HG03097 (cell line): Measurements from ENCODE around the gene IFNE.

Experiments
- ATAC-seq: cut with Tn5 transposase; IDR thresholded peaks from one replicate; pipeline ENCODE4 v1.9.1; 2021; ENCODE audit not compliant: unreplicated experiment, low FRiP score

IFNE gene

GRCh38 chr9:21482213-21482612 is at the start of gene IFNE:
IFNE (minus strand) TSS chr9:21482313; CDS start chr9:21481694, 619 bp downstream.
- no peak for ATAC-seq

DNA sequence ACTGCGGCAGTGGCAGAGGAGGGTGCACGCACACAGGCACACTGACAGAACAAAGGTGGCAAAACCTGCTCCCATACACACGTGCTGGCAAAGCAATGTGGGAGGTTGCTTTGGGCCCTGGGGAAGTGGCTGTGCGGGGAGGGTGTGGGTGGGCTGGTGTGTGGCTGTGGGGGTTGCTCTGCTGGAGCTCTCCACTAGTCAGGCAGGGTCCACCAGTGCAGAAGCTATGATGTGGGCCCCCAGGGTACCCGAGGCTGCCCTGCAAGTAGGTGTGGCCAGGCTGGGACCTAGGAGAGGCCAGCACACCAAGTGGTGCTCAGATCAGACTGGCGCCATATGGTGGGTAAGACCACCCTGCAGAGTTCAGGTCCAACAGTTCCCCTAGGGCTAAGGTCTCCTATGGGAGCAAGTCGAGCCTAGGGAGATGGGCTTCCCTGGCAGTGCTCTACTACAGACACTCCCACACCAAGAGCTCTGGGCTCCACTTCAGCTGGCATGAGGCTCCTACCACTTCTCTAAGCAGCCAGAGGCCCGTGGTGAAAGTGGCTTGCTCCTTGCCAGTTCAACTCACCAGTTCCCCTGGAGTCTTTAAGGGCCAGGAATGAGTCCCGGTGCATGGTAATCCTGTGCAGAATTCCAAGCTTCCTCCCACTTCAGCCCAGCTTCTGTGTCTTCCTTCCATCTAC is 46.2 kb upstream of the IFNE start:
- ATAC-seq, result no peak

DNA sequence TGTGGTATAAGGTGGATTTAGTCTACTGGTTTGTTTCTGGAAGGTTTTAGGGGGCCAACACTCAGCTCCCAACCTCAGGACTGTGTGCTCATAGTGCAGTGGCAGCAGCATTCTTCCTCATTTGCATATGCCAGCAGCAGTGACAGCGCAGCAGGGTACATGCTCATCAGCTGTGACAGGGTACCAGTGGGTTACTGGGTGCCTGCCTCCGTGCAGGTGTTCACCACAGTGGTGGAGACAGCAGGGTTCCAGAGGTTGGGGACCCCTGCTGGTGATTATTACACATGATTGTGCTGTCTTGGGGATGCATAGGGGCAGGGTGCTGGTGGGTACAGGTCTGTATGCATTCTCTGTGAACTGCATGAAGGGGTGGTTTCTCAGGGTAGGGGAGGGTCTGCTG is 45.5 kb upstream of the IFNE start:
- ATAC-seq, result no peak

DNA sequence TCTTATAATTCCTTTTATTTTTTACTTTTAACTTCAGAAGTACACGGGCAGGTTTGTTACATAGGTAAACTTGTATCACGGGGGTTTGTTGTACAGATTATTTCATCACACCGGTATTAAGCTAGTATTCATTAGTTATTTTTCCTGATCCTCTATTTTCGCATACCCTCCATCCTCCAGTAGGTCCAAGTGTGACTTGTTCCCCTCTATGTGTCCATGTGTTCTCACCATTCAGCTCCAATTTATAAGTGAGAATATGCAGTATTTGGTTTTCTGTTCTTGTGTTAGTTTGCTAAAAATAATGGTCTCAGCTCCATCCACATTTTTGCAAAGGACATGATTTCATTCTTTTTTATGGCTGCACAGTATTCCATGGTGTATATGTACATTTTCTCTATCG is 43.1 kb upstream of the IFNE start:
- no peak for ATAC-seq

GRCh38 chr9:21524099-21524830 is 42.2 kb upstream of the IFNE start:
- no peak for ATAC-seq

GRCh38 chr9:21523021-21524014 is 41.2 kb upstream of the IFNE start:
- ATAC-seq, result no peak

DNA sequence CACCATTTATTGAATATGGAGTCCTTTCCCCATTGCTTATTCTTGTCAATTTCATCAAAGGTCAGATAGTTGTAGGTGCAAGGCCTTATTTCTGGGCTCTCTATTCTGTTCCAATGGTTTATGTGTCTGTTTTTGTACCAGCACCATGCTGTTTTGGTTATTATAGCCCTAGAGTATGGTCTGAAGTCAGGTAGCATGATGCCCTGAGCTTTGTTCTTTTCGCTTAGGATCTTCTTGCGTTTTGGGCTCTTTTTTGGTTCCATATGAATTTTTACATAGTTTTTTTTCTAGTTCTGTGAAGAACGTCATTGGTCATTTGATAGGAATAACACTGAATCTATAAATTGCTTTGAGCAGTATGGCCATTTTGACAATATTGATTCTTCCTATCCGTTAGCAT is 40.2 kb upstream of the IFNE start:
- no peak for ATAC-seq

GRCh38 chr9:21521448-21521847 is 39.3 kb upstream of the IFNE start:
- ATAC-seq, result no peak

DNA sequence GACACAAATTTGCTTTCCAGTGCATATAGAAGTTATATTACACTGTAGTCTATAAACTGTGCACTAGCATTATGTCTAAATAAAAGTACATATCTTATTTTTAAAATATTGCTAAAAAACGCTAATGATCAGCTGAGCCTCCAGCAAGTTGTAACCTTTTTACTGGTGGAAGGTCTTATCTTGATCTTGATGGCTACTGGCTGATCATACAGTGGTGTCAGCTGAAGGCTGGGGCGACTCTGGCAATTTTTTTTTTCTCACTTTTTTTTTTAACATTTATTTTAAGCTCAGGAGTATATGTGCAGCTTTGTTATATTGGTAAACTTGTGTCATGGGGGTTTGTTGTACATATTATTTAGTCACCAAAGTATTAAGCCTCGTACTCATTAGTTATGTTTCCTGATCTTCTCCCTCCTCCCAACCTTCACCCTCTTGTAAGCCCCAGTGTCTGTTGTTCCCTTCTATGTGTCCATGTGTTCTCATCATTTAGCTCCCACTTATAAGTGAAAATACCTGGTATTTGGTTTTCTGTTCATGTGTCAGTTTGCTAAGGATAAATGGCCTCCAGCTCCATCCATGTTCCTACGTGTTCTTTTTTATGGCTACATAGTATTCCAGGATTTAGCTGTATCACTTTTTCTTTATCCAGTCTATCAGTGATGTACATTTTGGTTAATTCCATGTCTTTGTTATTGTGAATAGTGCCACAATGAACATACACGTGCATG is 38.6 kb upstream of the IFNE start:
- no peak for ATAC-seq

- no peak for ATAC-seq
Measured at GRCh38 chr9:21519855-21520434, 37.8 kb upstream of the IFNE start.

DNA sequence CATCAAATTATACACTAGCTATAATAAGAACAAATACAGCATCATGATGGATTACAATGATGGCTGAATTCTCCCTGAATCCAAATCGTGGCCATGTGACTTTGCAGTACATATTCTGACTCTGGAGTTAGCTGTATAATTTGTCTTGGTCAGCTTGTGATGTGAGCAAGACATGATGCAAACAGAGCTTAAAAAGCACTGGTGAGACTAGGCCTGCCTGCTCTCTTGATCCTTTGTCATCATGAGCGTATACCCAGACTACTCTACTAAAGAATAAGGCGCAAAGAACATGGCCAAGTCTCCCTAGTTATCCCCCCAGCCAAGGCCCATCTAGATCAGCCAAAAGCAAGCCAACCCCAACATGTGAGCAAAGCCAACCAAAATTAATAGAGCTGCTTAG is 34.7 kb upstream of the IFNE start:
- no peak for ATAC-seq

- ATAC-seq, result no peak
Measured at GRCh38 chr9:21513431-21513830, 31.3 kb upstream of the IFNE start.

DNA sequence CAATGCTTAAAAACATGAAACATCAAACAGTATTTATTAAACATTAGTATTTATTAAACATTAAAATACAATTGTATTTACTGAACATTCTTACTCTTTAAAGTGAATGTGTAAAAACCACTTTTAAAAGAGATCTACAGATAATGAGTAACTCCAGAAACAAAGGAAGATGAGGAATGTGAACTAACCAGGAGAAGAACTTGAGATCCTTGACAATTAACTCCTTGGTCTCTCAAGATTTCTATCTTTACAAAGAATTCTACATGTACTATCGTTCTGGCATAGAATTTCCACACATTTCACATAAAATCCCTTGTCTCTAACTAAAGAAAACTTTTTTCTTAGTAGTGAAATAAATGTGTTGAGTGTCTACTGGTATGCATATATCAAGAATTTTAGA is 28.7 kb upstream of the IFNE start:
- ATAC-seq, result no peak

- ATAC-seq, result no peak
Measured at GRCh38 chr9:21507483-21507790, 25.3 kb upstream of the IFNE start.

GRCh38 chr9:21506626-21507482 is 24.7 kb upstream of the IFNE start:
- no peak for ATAC-seq

- no peak for ATAC-seq
Measured at GRCh38 chr9:21505425-21506179, 23.5 kb upstream of the IFNE start.

GRCh38 chr9:21504894-21505293 is 22.8 kb upstream of the IFNE start:
- no peak for ATAC-seq

- ATAC-seq, result no peak
Measured at GRCh38 chr9:21504113-21504512, 22.0 kb upstream of the IFNE start.

GRCh38 chr9:21502586-21502985 is 20.5 kb upstream of the IFNE start:
- ATAC-seq, result no peak
